ENCODE data around the gene AMN. TPM values are rescaled to one million over a fixed set of nuclear protein-coding genes. Genes with fewer than 3 reads are reported as not detected.
"Not testable (repeated sequence)": the region's sequence is repeated elsewhere in the genome, so short reads cannot be mapped to it uniquely, and the experiment has no call there.

AMN gene
- total RNA-seq, 2 experiments from 2014 or later, result 1.0 to 1.4 TPM

DNA sequence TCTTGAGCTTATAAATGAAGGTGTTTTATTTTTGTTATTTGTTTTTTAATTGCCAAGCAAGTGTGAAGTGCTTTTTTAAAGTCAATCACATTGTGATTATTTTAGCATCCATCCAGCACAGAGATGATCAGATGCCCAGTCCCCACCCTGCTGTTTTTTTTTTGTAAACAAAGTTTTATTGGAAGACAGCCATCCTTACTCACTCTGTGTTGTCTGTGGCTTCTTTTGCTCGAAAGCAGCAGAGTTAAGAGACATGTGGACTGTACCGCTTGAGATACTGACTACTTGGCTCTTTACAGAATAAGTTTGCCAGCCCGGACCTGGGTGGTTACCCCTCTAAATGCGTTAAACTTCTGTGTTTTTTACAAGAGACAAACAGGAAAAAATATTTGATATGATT is 30.9 kb upstream of the AMN start:
- intact Hi-C loops (cut with micrococcal nuclease), result no loop called here
- TF ChIP-seq, protein P1, sequence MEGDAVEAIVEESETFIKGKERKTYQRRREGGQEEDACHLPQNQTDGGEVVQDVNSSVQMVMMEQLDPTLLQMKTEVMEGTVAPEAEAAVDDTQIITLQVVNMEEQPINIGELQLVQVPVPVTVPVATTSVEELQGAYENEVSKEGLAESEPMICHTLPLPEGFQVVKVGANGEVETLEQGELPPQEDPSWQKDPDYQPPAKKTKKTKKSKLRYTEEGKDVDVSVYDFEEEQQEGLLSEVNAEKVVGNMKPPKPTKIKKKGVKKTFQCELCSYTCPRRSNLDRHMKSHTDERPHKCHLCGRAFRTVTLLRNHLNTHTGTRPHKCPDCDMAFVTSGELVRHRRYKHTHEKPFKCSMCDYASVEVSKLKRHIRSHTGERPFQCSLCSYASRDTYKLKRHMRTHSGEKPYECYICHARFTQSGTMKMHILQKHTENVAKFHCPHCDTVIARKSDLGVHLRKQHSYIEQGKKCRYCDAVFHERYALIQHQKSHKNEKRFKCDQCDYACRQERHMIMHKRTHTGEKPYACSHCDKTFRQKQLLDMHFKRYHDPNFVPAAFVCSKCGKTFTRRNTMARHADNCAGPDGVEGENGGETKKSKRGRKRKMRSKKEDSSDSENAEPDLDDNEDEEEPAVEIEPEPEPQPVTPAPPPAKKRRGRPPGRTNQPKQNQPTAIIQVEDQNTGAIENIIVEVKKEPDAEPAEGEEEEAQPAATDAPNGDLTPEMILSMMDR (IDR thresholded peaks at IDR 0.05), result no peak
- Mint-ChIP-seq H3K4me3 (no peak overlapping the region), H3K4me1 (ENCODE audit: low read depth) (peaks cover 3% of the 10 kb centered on the region), H3K27ac (no peak overlapping the region), H3K27me3 (no peaks in the 10 kb centered on the region), H3K9me3 (no peaks in the 10 kb centered on the region), H3K36me3 (ENCODE audit: low read depth) (peaks cover 31% of the 10 kb centered on the region)
- CTCF ChIA-PET, result no interaction called here
- DNase-seq (no peak), ATAC-seq (no peak)
- POLR2A ChIA-PET, result no interaction called here

DNA sequence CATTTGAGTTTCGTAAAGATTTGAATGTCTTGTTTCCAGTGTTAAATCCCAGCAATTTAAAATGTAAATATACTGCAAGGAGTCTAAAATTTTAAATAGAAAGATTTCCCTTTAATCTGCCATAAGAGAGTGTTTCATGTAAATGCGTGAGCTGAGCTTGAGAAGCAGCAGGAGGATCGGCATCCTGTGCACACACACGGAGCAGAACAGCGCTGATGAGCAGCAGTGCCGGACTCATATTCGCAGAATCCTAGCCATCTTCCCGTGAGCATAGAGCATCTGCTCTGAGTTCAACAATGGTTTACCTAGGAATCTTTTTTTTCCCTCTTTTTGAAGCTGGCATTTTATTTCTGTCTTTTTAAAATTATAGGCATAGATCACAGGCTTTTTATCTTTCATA is 29.8 kb upstream of the AMN start:
- Mint-ChIP-seq H3K9me3 (no peaks in the 10 kb centered on the region), H3K27me3 (no peaks in the 10 kb centered on the region), H3K4me1 (ENCODE audit: low read depth) (peaks cover 3% of the 10 kb centered on the region), H3K27ac (no peak overlapping the region), H3K4me3 (no peak overlapping the region), H3K36me3 (ENCODE audit: low read depth) (peaks cover 26% of the 10 kb centered on the region)
- intact Hi-C loops (cut with micrococcal nuclease), result no loop called here
- ATAC-seq, result no peak
- POLR2A ChIA-PET, result no interaction called here
- no peak for DNase-seq
- TF ChIP-seq, protein P1 (IDR thresholded peaks at IDR 0.05), result no peak
- CTCF ChIA-PET, result no interaction called here

DNA sequence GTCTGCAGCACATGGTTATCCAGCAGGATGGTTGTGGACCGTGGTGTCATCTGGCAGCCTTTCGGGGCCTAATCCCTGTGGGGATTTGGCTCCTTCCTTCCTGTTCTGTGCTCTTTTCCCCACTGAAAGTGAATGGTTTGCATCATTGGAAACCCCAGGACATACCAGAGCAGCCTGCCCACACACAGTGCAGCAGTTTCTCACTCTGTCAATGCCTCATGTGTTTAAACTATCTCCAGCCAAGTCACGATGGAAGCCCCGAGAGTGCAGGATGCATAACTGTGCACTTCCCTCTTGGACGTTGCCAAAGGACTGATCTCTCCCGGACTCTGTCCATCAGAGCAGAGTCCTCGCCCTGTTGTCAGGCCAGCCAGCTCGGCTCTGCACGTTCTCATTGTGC is 29.0 kb upstream of the AMN start:
- no peaks in the 10 kb centered on the region for H3K27me3 Mint-ChIP-seq
- TF ChIP-seq, protein P1 (IDR thresholded peaks at IDR 0.05), result no peak
- POLR2A ChIA-PET, result no interaction called here
- intact Hi-C loops (cut with micrococcal nuclease), result no loop called here
- CTCF ChIA-PET, result no interaction called here
- no peaks in the 10 kb centered on the region for H3K9me3 Mint-ChIP-seq
- H3K4me3 Mint-ChIP-seq, result no peak overlapping the region
- no peak overlapping the region for H3K27ac Mint-ChIP-seq
- no peak for ATAC-seq
- DNase-seq, result no peak
- peaks cover 4% of the 10 kb centered on the region for H3K4me1 Mint-ChIP-seq (ENCODE audit: low read depth)
- H3K36me3 Mint-ChIP-seq (ENCODE audit: low read depth), result peaks cover 26% of the 10 kb centered on the region

DNA sequence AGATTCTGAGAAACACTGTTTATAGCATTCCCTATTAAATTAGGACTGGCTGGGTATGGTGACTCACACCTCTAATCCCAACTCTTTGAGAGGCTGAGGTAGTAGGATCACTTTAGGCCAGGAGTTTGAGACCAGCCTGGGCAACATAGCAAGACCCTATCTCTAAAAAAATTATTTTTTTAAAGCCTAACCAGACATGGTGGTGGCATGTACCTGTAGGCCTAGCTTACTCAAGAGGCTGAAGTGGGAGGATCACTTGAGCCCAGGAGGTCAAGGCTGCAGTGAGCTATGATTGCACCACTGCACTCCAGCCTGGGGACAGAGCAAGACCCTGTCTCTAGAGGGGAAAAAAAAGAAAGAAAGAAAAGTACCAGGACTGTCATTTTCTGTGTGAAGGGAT is 25.7 kb upstream of the AMN start:
- Mint-ChIP-seq H3K4me1 (ENCODE audit: low read depth) (peaks cover 22% of the 10 kb centered on the region), H3K36me3 (ENCODE audit: low read depth) (peaks cover 34% of the 10 kb centered on the region)
- H3K27ac Mint-ChIP-seq; CTCF ChIA-PET; H3K4me3 Mint-ChIP-seq; H3K27me3 Mint-ChIP-seq; intact Hi-C loops (cut with micrococcal nuclease); ATAC-seq; H3K9me3 Mint-ChIP-seq; DNase-seq: not testable (repeated sequence)
- POLR2A ChIA-PET, result interaction anchor here (1.0 kb wide), 1 partner anchor 19 kb away, joined by 3 read pairs; no protein-coding TSS in a partner anchor

DNA sequence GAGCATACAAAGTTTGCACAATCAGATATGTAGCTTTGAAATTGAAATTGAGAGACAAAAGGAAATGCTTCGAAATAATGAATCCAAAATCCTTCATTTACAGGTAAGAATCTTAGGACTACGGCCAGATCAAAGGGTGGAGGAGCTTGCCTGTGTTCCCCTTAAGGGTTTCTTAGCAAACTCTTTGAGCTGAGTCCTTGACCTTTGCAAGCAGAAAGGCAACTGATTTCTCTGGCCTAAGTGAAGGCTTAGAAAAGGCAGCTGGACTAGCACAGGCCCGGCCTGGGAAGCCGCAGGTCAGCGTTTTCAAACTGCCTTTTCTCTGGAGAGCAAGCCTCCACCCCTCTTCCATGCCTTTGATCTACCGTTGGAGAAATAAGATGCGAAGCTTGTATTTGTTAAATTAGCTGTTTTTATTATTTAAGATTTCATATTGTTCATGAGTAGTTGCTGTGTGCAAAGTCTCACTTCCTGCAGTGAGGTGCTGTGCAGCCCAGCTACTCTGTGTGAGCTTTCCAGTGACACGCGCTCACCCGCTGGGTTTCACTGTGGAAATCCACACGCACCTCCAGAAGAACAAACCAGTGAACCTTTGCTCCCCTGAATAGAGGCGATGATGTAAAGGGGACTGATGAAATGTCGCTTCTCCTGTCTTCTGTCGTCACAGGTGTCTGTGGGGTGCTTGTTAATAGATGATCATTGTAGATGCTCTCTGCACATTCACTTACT is 25.0 kb upstream of the AMN start:
- H3K27ac Mint-ChIP-seq, result no peak overlapping the region

More for the DNA sequence above, 25.0 kb upstream of the AMN start:
- Mint-ChIP-seq H3K4me1 (ENCODE audit: low read depth) (peaks cover 24% of the 10 kb centered on the region), H3K27me3 (no peaks in the 10 kb centered on the region), H3K36me3 (ENCODE audit: low read depth) (peaks cover 33% of the 10 kb centered on the region), H3K4me3 (no peak overlapping the region), H3K9me3 (no peaks in the 10 kb centered on the region)
- intact Hi-C loops (cut with micrococcal nuclease), result no loop called here
- ChIA-PET POLR2A (interaction anchor here (1.0 kb wide), 1 partner anchor 18 kb away, joined by 3 read pairs; no protein-coding TSS in a partner anchor), CTCF (interaction anchor here (0.8 kb wide), 1 partner anchor 204 kb away, joined by 4 read pairs; no protein-coding TSS in a partner anchor)
- DNase-seq (no peak), ATAC-seq (no peak)
- TF ChIP-seq, protein P1 (IDR thresholded peaks at IDR 0.05), result no peak

Data from activated CD8-positive, alpha-beta T cell treated with anti-CD3 and anti-CD28 coated beads for 36 hours (primary cell).